KBM-7 (cell line): ENCODE results near the gene RASGRP3.
"Not testable (repeated sequence)": the region's sequence is repeated elsewhere in the genome, so short reads cannot be mapped to it uniquely, and the experiment has no call there.

ENCODE experiments used
- DNase-seq: peaks from one replicate; pipeline ENCODE4 v3.0.0-alpha.2; 2015
- in situ Hi-C: fragments of 300-500 bp; cut with MboI; formaldehyde crosslinking; loops from 2 replicates; pipeline ENCODE4 v1.14.3; 2020; ENCODE audit warnings: low sequenced_read_pairs, low pct_unique_long_range_greater_than_20kb, mixed read lengths

RASGRP3 gene, protein sequence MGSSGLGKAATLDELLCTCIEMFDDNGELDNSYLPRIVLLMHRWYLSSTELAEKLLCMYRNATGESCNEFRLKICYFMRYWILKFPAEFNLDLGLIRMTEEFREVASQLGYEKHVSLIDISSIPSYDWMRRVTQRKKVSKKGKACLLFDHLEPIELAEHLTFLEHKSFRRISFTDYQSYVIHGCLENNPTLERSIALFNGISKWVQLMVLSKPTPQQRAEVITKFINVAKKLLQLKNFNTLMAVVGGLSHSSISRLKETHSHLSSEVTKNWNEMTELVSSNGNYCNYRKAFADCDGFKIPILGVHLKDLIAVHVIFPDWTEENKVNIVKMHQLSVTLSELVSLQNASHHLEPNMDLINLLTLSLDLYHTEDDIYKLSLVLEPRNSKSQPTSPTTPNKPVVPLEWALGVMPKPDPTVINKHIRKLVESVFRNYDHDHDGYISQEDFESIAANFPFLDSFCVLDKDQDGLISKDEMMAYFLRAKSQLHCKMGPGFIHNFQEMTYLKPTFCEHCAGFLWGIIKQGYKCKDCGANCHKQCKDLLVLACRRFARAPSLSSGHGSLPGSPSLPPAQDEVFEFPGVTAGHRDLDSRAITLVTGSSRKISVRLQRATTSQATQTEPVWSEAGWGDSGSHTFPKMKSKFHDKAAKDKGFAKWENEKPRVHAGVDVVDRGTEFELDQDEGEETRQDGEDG

DNA sequence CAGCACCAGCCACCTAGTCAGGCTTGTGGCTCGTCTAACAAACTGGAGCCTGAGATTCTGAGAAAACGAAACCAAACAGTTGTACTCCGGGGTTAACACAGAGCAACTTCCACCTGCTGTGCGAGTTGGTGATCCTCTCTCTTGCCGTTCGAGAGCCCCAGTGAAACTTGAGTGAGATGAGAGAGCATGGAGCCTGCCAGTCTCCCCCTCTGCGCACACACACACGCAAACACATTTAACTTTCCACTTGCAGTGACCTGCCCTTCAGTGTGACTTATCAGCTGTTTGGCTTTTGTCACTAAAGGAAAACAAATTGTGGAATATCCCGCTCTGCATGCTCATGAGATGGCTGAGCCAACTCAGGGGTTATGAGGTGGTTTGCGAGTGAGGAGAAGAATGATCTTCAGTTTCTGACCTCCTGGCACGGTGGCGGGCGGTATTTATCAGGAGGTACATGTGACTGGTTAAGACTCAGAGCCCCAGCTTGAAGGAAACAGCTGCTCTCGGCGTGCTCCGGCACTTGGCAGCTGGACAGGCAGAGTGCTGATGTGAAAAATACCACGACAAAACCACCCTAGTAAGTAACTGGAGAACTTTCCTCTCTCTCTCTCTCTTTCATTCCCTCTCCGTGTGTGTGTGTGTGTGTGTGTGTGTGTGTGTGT, at the start of gene RASGRP3:
Gene RASGRP3 (plus strand): TSS at position 519 of the 662 bp plus-strand sequence. CDS start 38,488 bp downstream, outside the sequence.
- in situ Hi-C loops: no loop called here
- DNase-seq: peak; percentile 85

DNA sequence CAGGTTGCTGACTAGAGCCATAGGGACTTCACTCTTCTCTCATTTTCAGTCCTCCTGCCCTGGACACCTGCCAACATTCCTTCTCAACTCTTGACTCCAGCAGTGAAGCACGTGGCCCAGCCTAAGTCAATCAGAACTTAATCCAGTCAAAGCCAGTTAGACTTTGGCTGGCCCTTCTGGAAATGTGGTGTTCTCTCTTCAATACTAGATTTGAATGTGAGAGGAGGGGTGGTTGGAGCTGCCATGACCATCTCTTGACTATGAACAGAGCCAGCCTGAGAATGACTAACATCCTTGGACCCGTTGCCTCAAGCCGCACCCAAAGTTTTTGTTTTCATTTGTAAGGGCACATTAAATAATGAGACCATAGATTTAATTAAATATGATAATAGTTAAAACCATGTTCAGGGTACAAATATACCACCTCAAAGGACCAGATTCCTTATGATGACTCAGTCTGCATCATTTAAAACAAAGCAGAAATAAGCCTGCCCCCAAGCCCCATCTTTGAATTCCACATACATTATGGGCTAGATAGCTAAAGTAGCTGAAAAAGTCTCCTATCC, 49.7 kb upstream of the RASGRP3 start:
- DNase-seq: no peak
- in situ Hi-C loops: no loop called here

DNA sequence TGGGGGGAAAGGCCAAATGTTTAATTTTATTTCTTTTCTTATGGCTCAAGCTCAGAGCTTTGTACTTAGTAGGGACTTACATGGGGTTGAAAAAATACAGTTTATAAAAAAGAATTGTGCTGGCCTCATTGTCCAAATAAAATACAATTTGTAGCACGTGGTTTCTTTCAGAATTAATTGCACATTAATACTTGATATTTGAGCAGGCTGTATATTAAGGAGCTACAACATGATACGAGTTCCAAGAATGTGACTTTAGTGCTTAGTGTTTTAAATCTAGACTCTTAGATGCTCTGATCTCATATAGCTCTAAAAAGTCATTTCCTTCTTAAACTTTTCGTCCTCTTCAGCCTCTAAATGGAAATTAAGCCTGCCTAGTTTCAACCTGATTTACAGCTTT, 46.4 kb upstream of the RASGRP3 start:
- in situ Hi-C loops: no loop called here
- DNase-seq: no peak

DNA sequence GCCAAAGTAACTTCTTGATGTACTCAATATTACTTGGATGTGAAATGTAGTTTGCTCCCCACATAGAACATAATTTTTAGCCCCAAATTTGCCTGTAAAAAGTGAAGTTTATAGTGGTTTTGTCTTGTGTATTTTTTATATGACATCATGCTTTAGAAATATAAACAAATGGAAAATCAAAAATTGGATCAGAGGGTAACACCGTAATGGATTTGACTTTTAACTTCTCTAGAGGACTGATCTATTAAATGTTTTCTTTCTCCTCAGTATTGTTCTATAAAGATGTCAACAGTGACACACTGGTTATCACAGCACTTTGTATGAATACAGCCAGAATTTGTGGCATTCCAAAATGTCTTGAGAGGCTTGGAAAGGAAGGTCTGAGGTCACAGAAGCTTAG, 45.6 kb upstream of the RASGRP3 start:
- in situ Hi-C loops: no loop called here
- DNase-seq: no peak

DNA sequence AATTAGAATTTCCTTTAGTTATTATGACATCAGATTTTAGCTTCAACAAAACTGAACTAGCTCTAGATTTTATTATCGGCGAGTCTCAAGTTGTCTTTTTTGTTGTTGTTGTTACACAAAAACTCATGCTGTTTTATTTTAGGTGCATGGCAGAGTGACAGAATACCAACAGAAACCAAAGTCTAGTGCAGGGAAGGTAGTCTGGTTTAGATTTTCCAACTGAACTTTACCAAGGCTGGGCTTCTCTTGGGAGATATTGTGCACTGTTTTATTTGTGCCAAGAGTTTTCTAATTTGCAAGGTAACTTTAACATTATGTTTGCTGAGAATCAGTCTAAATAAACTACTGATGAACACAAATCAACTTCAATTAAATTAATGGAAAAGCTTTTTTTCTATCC, 43.6 kb upstream of the RASGRP3 start:
- in situ Hi-C loops: no loop called here
- DNase-seq: no peak

DNA sequence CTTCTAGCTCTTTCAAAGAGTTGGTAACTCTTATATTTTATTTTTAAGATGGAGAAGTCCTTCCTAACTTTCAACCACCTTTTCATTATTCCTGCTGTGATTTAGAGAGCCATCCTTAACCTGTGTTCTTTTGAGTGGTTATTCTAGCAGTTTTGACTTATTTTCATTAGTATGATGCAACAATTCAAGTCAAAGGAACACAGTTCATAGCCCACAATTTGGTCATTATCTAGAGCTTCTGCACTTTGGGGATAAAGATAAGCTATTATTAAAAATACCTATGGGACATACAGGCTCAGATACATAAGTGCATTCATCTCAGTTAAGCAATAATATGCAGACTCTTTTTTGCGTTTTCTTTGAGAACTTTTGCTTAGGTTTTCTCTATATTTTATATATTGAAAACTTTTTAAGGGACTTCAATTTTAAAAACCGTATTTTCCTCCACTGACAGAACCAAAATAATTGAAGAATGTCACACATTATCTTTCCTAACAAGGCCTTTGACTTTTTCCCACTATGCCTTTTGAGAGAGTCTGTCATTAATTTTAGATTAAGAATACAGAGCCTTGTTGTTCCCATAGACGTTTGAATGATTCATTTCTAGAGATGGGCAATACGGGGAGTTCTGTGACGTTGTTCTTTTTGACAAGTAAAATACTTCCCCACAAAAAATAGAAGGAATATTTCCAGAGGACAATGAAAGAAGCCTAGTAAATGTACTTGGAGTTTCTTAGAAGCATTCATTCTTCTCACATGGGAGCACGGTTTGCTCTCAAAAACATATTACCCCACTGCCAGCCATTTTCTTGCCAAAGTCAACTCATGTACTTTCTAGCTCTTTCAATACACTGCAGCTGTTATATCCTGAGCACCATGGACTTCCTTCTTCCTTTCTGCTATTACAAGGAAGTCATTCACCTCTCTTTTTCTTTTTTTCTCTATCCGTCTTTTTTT, 42.9 kb upstream of the RASGRP3 start:
- in situ Hi-C loops: no loop called here
- no peak for DNase-seq

DNA sequence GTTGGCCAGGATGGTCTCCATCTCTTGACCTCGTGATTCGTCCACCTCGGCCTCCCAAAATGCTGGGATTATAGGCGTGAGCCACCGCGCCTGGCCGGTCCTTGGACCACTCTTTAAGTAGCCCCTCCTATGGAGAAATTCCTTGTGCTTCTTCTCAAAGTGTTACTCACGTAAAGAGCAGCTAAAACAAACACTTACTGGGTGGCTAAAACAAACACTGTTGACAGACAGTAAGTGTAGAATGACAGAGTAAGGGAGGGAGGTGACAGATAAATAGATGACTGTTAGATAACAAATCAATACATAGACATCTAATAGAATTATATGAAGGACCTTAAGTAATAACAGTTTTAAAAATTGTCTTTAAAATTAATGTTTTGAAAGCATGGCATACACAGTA, 40.9 kb upstream of the RASGRP3 start:
- DNase-seq: no peak
- in situ Hi-C loops: no loop called here

DNA sequence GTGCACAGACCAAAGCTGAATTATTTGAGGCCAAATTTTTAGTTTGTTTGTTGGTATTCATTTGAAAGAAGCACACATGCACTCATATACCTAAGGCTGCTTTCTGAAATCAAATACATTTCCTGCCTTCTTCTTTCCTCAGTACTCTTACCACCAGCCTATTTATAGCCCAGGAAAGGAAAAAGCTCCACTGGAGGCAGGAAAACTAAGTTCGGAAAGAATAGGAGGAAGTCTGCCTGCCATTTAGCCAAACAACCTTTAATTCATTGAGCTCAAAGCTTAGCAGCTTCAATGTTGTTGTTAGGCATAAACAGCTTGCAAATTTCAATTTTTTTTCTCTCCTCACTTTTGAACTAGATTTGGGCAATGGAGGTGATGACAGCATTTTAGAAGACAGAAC, 40.4 kb upstream of the RASGRP3 start:
- no peak for DNase-seq
- in situ Hi-C loops: no loop called here

DNA sequence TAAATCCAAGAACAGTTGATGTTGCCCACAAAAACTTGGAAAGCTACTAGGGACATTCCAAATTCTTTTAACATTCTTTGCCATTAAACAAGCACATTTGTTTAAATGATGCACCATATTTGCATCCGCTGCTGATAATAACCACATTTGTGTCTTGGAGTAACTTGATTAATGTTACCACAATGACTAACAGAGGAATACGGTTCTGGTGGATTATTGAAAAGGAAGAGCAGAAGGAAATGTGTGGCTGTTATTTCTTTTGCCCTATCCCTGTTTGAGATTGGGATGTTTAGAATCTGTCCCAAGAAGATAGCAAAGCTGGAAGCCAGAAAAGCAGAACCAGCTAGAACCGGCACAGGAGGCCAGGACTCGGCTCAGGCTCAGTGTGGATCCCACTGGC, 39.2 kb upstream of the RASGRP3 start:
- in situ Hi-C loops: no loop called here
- no peak for DNase-seq

DNA sequence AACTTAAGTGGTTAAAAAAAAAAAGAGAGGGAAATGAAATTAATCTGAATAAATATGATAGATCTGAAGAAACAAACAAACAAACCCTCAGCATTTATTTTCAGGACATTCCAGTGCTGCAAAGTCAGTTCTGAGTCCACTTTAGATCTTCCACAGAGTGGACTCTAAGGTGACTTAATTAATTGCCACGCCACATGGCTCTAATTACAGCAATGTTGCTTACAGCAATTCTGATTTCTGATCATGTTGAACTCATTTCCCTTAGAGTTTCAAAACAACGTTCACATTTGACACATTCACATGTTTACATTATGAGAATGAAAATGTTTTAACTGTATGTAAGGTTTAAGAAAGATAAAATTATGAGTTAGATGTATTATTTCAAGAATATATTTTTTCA, 38.6 kb upstream of the RASGRP3 start:
- in situ Hi-C loops: no loop called here
- no peak for DNase-seq

DNA sequence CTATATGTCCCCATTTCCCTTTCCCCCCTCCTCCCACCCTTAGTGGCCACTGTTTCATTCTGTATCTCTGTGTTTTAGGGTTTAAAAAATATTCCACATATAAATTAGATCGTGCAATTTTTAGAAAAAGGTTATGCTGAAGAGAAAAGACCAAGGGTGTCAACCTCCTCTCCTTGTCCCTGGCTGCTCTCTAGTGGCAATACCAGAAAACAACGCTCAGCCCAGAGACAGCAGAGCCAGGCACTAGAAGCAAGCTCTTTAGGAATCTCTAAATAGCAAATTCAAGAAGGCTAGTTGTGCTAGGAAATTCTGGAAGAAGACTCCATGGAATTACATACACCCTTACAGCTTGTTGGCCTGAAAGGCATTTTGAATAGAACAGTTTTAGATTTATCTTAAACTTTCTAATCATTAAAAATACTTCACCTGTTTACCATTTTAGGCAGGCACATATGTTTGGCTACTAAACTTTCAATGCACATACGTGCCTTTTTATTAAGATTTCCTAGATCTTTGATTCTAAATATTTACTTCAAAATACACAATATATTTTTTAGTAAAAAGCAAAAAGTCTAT, 35.1 kb upstream of the RASGRP3 start:
- peak; percentile 46 for DNase-seq
- in situ Hi-C loops: no loop called here

DNA sequence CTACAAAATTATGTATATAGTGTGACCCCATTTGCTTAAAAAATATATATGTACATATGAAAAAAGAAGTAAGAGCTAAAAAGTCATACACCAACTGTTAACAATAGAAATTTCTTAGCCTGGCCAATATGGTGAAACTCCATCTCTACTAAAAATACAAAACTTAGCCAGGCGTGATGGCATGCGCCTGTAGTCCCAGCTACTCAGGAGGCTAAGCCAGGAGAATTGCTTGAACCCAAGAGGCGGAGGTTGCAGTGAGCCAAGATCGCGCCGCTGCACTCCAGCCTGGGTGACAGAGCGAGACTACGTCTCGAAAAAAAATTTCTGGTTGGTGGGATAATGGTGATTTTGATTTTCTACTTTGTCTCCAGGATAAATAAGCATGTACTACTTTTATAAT, 34.4 kb upstream of the RASGRP3 start:
- DNase-seq, in situ Hi-C loops: not testable (repeated sequence)

DNA sequence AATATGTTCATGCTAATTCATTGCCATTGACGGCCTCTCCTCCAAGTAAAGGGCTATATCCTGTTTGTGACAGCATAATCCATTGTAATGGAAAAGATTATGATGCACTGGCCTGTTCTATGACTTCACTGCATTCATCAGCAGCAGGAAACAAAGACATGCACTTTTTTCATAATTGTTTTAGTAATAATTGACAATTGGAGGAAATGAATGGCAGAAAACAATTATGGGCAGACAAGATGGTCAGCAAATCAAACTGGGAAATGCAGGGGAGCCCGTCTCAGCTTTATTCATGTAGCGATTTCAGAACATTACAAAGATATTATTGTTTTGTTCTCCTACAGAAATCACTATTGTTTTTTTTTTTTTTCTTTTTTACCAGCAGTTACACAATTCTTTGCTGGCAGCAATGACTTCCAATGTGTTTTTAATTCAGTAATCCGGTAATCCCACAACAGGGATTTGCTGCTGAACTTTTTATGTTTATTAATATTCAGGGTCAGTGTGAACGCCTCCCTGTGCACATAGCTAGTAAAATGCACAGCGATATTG, 33.8 kb upstream of the RASGRP3 start:
- no peak for DNase-seq
- in situ Hi-C loops: no loop called here

DNA sequence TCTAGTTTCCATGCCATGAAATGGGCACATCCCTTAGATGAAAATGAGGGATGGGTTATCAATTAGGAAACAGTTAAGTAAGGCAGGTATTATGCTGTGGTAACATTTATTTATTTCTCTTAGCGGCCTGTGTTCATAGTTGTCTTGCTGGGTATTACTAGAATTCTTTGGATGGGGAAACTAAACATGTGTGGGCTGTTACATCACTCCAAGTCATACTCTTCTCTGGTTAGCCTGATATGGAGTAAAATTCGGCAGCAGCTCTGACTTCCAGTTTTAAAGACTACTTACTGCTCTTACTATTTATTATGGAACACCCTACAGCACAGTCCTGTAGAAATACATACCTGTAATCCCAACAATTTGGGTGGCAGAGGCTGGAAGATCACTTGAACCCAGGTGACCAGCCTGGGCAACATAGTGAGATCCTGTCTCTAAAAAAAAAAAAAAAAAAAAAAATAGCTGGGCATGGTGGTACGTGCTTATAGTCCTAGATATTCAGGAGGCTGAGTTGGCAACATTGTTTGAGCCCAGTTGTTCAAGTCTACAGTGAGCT, 33.1 kb upstream of the RASGRP3 start:
- no peak for DNase-seq
- in situ Hi-C loops: no loop called here

DNA sequence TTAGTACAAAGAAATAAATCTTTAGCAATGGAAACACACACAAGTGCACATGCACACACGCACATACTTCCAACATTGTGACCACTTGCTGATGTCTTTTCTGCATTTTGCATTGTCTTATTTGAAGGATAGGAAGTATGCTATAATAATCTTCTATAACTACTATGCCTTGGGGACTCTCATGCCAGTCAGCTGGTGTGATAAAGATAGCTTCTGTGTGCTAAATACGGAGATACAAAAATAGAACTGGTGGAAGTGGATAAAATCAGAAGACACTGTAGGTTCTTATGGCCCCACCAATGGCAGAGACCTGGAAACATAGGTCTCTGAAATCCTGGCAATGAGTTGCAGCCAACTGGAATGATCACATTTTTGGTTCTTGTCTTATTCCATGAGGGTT, 31.5 kb upstream of the RASGRP3 start:
- in situ Hi-C loops: no loop called here
- DNase-seq: no peak

DNA sequence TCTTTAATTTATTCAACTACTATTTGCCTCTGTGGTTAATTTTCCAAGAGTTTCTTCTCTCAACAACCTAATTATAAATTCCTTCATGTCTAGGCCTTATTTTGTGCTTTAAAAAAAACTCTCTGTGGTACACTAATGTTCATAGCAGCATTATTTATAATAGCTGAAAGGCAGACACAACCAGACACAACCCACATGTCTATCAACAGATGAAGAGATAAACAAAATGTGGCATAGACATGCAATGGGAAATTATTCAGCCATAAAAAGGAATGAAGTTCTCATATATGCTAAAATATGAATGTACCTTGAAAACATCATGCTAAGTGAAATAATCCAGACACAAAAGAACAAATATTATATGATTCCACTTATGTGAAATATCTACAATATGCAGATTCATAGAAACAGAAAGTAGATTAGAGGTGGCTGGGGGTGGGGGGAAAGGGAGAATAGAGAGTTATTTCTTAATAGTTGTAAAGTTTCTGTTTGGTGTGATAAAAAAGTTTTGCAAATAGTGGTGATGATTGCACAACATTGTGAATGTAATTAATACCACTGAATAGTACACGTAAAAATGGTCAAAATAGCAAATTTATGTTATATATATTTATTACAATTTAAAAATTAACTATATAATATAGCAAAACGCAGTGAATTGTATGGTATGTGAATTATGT, 28.1 kb upstream of the RASGRP3 start:
- in situ Hi-C loops: no loop called here

DNA sequence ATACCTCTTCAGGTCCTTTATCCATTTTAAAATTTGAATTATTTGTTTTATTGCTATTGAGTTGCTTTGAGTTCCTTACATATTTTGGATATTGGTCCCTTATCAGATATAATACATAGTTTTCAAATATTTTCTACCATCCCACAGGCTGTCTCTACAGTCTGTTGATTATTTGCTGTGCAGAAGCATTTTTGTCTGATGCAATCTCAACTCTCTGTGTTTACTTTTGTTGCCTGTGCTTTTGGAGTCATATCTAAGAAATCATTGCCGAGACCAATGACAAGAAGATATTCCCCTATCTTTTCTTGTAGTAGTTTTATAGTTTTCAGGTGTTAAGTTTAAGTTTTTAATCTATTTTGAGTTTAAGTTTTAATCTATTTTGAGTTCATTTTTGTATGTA, 25.2 kb upstream of the RASGRP3 start:
- in situ Hi-C loops: no loop called here
- no peak for DNase-seq

More for the DNA sequence above, 28.1 kb upstream of the RASGRP3 start:
- DNase-seq: no peak
